Effector memory CD4-positive, alpha-beta T cell (primary cell): ENCODE measurements around the gene SIRT7.

Experiments
- DNase-seq, 3 donors: peaks; one replicate each; pipeline ENCODE4 v3.0.0-alpha.2; 2020
- H3K27ac ChIP-seq: 2 replicates; pipeline ENCODE4 v1.7.0; 2013; ENCODE audit warnings: mild to moderate bottlenecking, low read length, moderate library complexity; ENCODE audit not compliant: insufficient read depth, poor library complexity, severe bottlenecking
- H3K27me3 ChIP-seq: replicated peaks from 2 replicates; pipeline ENCODE4 v1.7.0; 2013; ENCODE audit warnings: mild to moderate bottlenecking, low read length; ENCODE audit not compliant: insufficient read depth, control insufficient read depth, poor library complexity, severe bottlenecking
- H3K36me3 ChIP-seq: 2 replicates; pipeline ENCODE4 v1.7.0; 2013; ENCODE audit warnings: mild to moderate bottlenecking, low read length, moderate library complexity; ENCODE audit not compliant: control insufficient read depth, insufficient read depth
- H3K4me1 ChIP-seq: 2 replicates; pipeline ENCODE4 v1.7.0; 2013; ENCODE audit warnings: low read length, mild to moderate bottlenecking; ENCODE audit not compliant: control insufficient read depth, insufficient read depth, poor library complexity, severe bottlenecking
- H3K4me3 ChIP-seq: 2 replicates; pipeline ENCODE4 v1.7.0; 2013; ENCODE audit warnings: low read length, low read depth, mild to moderate bottlenecking; ENCODE audit not compliant: insufficient read depth, poor library complexity, severe bottlenecking
- H3K9me3 ChIP-seq: 2 replicates; pipeline ENCODE4 v1.7.0; 2013; ENCODE audit warnings: mild to moderate bottlenecking, low read length, moderate library complexity; ENCODE audit not compliant: control insufficient read depth

The SIRT7 gene

GRCh38 chr17:81898029-81898866, 19.7 kb downstream of the SIRT7 start:
- H3K27me3 ChIP-seq = peaks cover 10% of the 10 kb centered on the region
- no peak overlapping the region for H3K4me3 ChIP-seq
- no peaks in the 10 kb centered on the region for H3K9me3 ChIP-seq
- H3K36me3 ChIP-seq = peaks cover 22% of the 10 kb centered on the region
- no peak for DNase-seq
- H3K27ac ChIP-seq = no peak overlapping the region
- peaks cover 10% of the 10 kb centered on the region for H3K4me1 ChIP-seq

- no peak overlapping the region for H3K4me3 ChIP-seq
- H3K9me3 ChIP-seq = no peaks in the 10 kb centered on the region
- peaks cover 21% of the 10 kb centered on the region for H3K36me3 ChIP-seq
- DNase-seq = no peak
- H3K4me1 ChIP-seq = peaks cover 4% of the 10 kb centered on the region
- no peaks in the 10 kb centered on the region for H3K27me3 ChIP-seq
- H3K27ac ChIP-seq = no peak overlapping the region
These were observed 22.6 kb downstream of the SIRT7 start for GRCh38 chr17:81895400-81895799.

GRCh38 chr17:81891303-81891552, 26.7 kb downstream of the SIRT7 start:
- peak overlapping the region; percentile 77 for H3K27ac ChIP-seq
- H3K27me3 ChIP-seq = no peaks in the 10 kb centered on the region
- peaks cover 9% of the 10 kb centered on the region for H3K4me1 ChIP-seq
- no peak for DNase-seq
- H3K9me3 ChIP-seq = no peaks in the 10 kb centered on the region
- peaks cover 40% of the 10 kb centered on the region for H3K36me3 ChIP-seq
- peak overlapping the region; percentile 57 for H3K4me3 ChIP-seq

- DNase-seq = no peak
- peaks cover 9% of the 10 kb centered on the region for H3K4me1 ChIP-seq
- peak overlapping the region; percentile 57 for H3K4me3 ChIP-seq
- peaks cover 40% of the 10 kb centered on the region for H3K36me3 ChIP-seq
- peak overlapping the region; percentile 77 for H3K27ac ChIP-seq
- no peaks in the 10 kb centered on the region for H3K9me3 ChIP-seq
- no peaks in the 10 kb centered on the region for H3K27me3 ChIP-seq
These were observed 27.3 kb downstream of the SIRT7 start for GRCh38 chr17:81890447-81891302.

GRCh38 chr17:81889602-81890001, 28.4 kb downstream of the SIRT7 start:
- DNase-seq = no peak
- Histone ChIP-seq H3K9me3 (no peaks in the 10 kb centered on the region), H3K27ac (no peak overlapping the region), H3K36me3 (peaks cover 44% of the 10 kb centered on the region), H3K4me1 (peaks cover 9% of the 10 kb centered on the region), H3K4me3 (no peak overlapping the region), H3K27me3 (no peaks in the 10 kb centered on the region)

- no peak for DNase-seq
- Histone ChIP-seq H3K36me3 (peaks cover 48% of the 10 kb centered on the region), H3K9me3 (no peaks in the 10 kb centered on the region), H3K27ac (no peak overlapping the region), H3K27me3 (no peaks in the 10 kb centered on the region), H3K4me1 (peaks cover 9% of the 10 kb centered on the region), H3K4me3 (no peak overlapping the region)
These were observed 28.9 kb downstream of the SIRT7 start for GRCh38 chr17:81888988-81889595.

- Histone ChIP-seq H3K36me3 (peaks cover 51% of the 10 kb centered on the region), H3K27ac (no peak overlapping the region)
These were observed 29.6 kb downstream of the SIRT7 start for GRCh38 chr17:81888105-81888987.

DNA sequence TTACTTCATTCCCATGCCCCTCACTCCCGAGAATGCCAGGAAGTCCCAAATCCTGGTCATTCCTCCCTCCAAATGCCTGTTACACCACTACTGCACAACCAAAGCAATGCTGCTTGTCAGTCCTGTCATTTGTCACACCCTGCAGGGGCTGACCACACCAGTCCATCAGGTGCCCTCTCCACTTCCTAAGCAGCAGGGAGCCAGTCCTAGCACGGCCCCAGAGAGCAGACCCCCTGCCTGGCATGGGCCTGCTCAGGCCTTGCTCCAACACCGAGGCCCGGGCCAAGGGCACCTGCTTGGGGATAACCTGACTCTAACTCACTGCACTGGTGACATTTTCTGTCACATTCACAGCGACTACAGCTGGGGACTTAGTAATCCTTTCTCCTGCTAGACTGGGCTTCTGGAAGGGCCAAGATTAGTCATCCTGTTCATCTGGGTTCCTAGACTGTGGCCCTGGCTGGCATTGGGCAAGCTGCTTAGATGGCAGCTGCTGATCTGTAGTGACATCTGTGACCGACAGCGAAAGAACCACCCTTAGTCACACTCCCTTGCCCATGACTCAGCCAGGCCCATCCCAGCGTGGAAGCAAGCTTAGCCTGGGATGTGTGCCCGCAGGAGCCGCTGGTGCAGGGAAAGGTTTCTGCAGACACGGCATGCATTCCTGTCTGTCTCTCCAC, 32.0 kb downstream of the SIRT7 start:
- Histone ChIP-seq H3K9me3 (no peaks in the 10 kb centered on the region), H3K4me3 (no peak overlapping the region), H3K27me3 (no peaks in the 10 kb centered on the region), H3K27ac (no peak overlapping the region), H3K36me3 (peaks cover 51% of the 10 kb centered on the region), H3K4me1 (peaks cover 9% of the 10 kb centered on the region)
- DNase-seq = no peak

More at GRCh38 chr17:81888105-81888987, 29.6 kb downstream of the SIRT7 start:
- H3K4me3 ChIP-seq = no peak overlapping the region
- peaks cover 9% of the 10 kb centered on the region for H3K4me1 ChIP-seq
- H3K27me3 ChIP-seq = no peaks in the 10 kb centered on the region
- H3K9me3 ChIP-seq = no peaks in the 10 kb centered on the region
- DNase-seq = no peak

- H3K27me3 ChIP-seq = no peaks in the 10 kb centered on the region
- peaks cover 5% of the 10 kb centered on the region for H3K4me1 ChIP-seq
- H3K9me3 ChIP-seq = no peaks in the 10 kb centered on the region
- no peak for DNase-seq
- no peak overlapping the region for H3K27ac ChIP-seq
- H3K36me3 ChIP-seq = peaks cover 51% of the 10 kb centered on the region
- no peak overlapping the region for H3K4me3 ChIP-seq
These were observed 32.5 kb downstream of the SIRT7 start for GRCh38 chr17:81885454-81885853.
